A673 (cell line): ENCODE data around the gene STIP1. TPM values are rescaled to one million over a fixed set of nuclear protein-coding genes. Genes with fewer than 3 reads are reported as not detected.

Source experiments
- BruUV-seq: library from RNA; stranded (reverse); fragments of 400-500 nt; replicated peaks from 2 replicates; lab custom pipeline; 2021; lab: Mats Ljungman, UMichigan
- CTCF ChIA-PET: fragments of 300-600 bp; sonication (Branson Sonifier 250); formaldehyde crosslinking; loops from one replicate; lab custom pipeline; 2022; ENCODE audit warnings: antibody characterized with exemption; lab: Charles Lee
- POLR2A ChIA-PET: fragments of 300-600 bp; sonication (Branson Sonifier 250); formaldehyde crosslinking; loops from one replicate; lab custom pipeline; 2022; ENCODE audit warnings: antibody characterized with exemption; ENCODE audit not compliant: low non-redundant PET; lab: Charles Lee
- DNase-seq: peaks from one replicate; pipeline ENCODE4 v3.0.0-alpha.2; 2015; ENCODE audit warnings: low spot score
- H3K27ac ChIP-seq: fragments of 200-600 bp; sonication (generic); 2 replicates; pipeline ENCODE4 v1.5.1; 2016; ENCODE audit warnings: mixed run types, low read depth, mild to moderate bottlenecking, mixed read lengths, antibody characterized with exemption, low read length; ENCODE audit not compliant: poor library complexity, severe bottlenecking
- H3K27me3 ChIP-seq: fragments of 200-600 bp; sonication (generic); replicated peaks from 2 replicates; pipeline ENCODE4 v1.6.1; 2017; ENCODE audit warnings: mixed run types, low read depth, mild to moderate bottlenecking, mixed read lengths, antibody characterized with exemption, low read length; ENCODE audit not compliant: insufficient read depth, poor library complexity
- H3K36me3 ChIP-seq: fragments of 200-600 bp; sonication (generic); 2 replicates; pipeline ENCODE4 v1.6.1; 2016; ENCODE audit warnings: mixed run types, mild to moderate bottlenecking, mixed read lengths, antibody characterized with exemption, low read length; ENCODE audit not compliant: insufficient read depth, poor library complexity, severe bottlenecking
- H3K4me1 ChIP-seq: fragments of 200-600 bp; sonication (generic); 2 replicates; pipeline ENCODE4 v1.6.1; 2017; ENCODE audit warnings: mixed run types, mild to moderate bottlenecking, mixed read lengths, antibody characterized with exemption, low read length; ENCODE audit not compliant: insufficient read depth, poor library complexity, severe bottlenecking
- H3K4me3 ChIP-seq: fragments of 200-600 bp; sonication (generic); 2 replicates; pipeline ENCODE4 v1.5.1; 2016; ENCODE audit warnings: low read depth, mixed run types, mild to moderate bottlenecking, mixed read lengths, low read length; ENCODE audit not compliant: poor library complexity, severe bottlenecking
- H3K9me3 ChIP-seq: fragments of 200-600 bp; sonication (generic); 2 replicates; pipeline ENCODE4 v1.6.1; 2016; ENCODE audit warnings: mixed run types, low read depth, mild to moderate bottlenecking, mixed read lengths, antibody characterized with exemption, low read length; ENCODE audit not compliant: poor library complexity, severe bottlenecking
- CTCF ChIP-seq: fragments of 300-800, 200-600 bp; sonication (generic); conservative IDR thresholded peaks from 2 replicates; pipeline ENCODE4 v1.5.1; 2017; ENCODE audit warnings: low read depth, mild to moderate bottlenecking, antibody characterized with exemption, low read length, moderate library complexity, mixed read lengths
- EZH2 ChIP-seq: fragments of 200-600 bp; sonication (generic); IDR thresholded peaks from 2 replicates; pipeline ENCODE4 v1.6.1; 2017; ENCODE audit warnings: borderline replicate concordance, low read depth, mild to moderate bottlenecking, mixed read lengths, antibody characterized with exemption, low read length; ENCODE audit not compliant: poor library complexity, severe bottlenecking
- intact Hi-C: fragments of 100-400 bp; cut with micrococcal nuclease; formaldehyde crosslinking; loops from one replicate; pipeline ENCODE4 v1.10.0; 2022; ENCODE audit not compliant: unreplicated experiment
- total RNA-seq: library from RNA; stranded (reverse); gene quantifications from 2 replicates; pipeline ENCODE4 v1.2.3, GENCODE V29; 2021

The STIP1 gene
- total RNA-seq, 1 experiment from 2014 or later = 577 TPM

- peaks cover 32% of the 10 kb centered on the region for H3K36me3 ChIP-seq
- no peaks in the 10 kb centered on the region for H3K27me3 ChIP-seq
- no peak overlapping the region for H3K27ac ChIP-seq
- no peak for DNase-seq
- TF ChIP-seq EZH2 = no peak
- no peak for TF ChIP-seq CTCF
- intact Hi-C loops = no loop called here
- ChIA-PET POLR2A (no interaction called here), CTCF (no interaction called here)
- no peaks in the 10 kb centered on the region for H3K9me3 ChIP-seq
- peaks cover 20% of the 10 kb centered on the region for H3K4me1 ChIP-seq
- H3K4me3 ChIP-seq = no peak overlapping the region
- BruUV-seq = no TSS peak
Measured at GRCh38 chr11:64253481-64253880, 67.5 kb downstream of the STIP1 start.

Other genes with a start within 250 kb of the STIP1 start
- gene NAA40, start 247.2 kb upstream of the STIP1 start, total RNA-seq = 44.8 and 51.2 TPM in 2 replicates
- gene COX8A, start 211.6 kb upstream of the STIP1 start, total RNA-seq = 615 and 652 TPM in 2 replicates
- 136 and 140 TPM in 2 replicates for gene OTUB1, start 199.7 kb upstream of the STIP1 start, total RNA-seq
- gene FLRT1, start 150.2 kb upstream of the STIP1 start, total RNA-seq = 0.45 and 1.9 TPM in 2 replicates
- 28.7 and 32.6 TPM in 2 replicates for gene MACROD1, start 20.1 kb upstream of the STIP1 start, total RNA-seq
- gene FERMT3, start 20.6 kb downstream of the STIP1 start, total RNA-seq = 99.3 and 99.4 TPM in 2 replicates
- 43.6 and 59.6 TPM in 2 replicates for gene TRPT1, start 40.0 kb downstream of the STIP1 start, total RNA-seq
- gene NUDT22, start 40.1 kb downstream of the STIP1 start, total RNA-seq = 72.4 and 73.8 TPM in 2 replicates
- 20.2 and 23.9 TPM in 2 replicates for gene DNAJC4, start 44.4 kb downstream of the STIP1 start, total RNA-seq
- gene VEGFB, start 48.4 kb downstream of the STIP1 start, total RNA-seq = 93.3 and 108 TPM in 2 replicates
- gene FKBP2, start 54.9 kb downstream of the STIP1 start, total RNA-seq = 57.5 and 63.1 TPM in 2 replicates
- 378 and 402 TPM in 2 replicates for gene PPP1R14B, start 60.8 kb downstream of the STIP1 start, total RNA-seq
- gene PLCB3, start 65.4 kb downstream of the STIP1 start, total RNA-seq = 45.3 and 51.1 TPM in 2 replicates
- gene BAD, start 98.5 kb downstream of the STIP1 start, total RNA-seq = 48.4 and 62.2 TPM in 2 replicates
- gene GPR137, start 99.7 kb downstream of the STIP1 start, total RNA-seq = 47.9 and 56.6 TPM in 2 replicates
- 0.26 TPM in 1 of 2 replicates, not detected in the other for gene KCNK4, start 105.1 kb downstream of the STIP1 start, total RNA-seq
- 1.4 TPM in 1 of 2 replicates, not detected in the other for gene CATSPERZ, start 114.2 kb downstream of the STIP1 start, total RNA-seq
- 56.2 and 63.8 TPM in 2 replicates for gene ESRRA, start 119.4 kb downstream of the STIP1 start, total RNA-seq
- 254 and 270 TPM in 2 replicates for gene TRMT112, start 131.4 kb downstream of the STIP1 start, total RNA-seq
- 206 and 221 TPM in 2 replicates for gene PRDX5, start 131.9 kb downstream of the STIP1 start, total RNA-seq
- gene CCDC88B, start 154.0 kb downstream of the STIP1 start, total RNA-seq = 0.47 and 0.76 TPM in 2 replicates
- gene RPS6KA4, start 173.0 kb downstream of the STIP1 start, total RNA-seq = 22.9 and 24.5 TPM in 2 replicates